Lower lobe of right lung (tissue), 2 donors: ENCODE data around the gene LTBP1. TPM values are rescaled to one million over a fixed set of nuclear protein-coding genes. Genes with fewer than 3 reads are reported as not detected.

Source experiments
- ATAC-seq, 2 donors: fragments of 200-7000 bp; cut with Tn5 transposase; one replicate each; pipeline ENCODE4 v1.9.1; 2020 to 2022; ENCODE audit warnings: mild to moderate bottlenecking in 2 of 2, moderate library complexity in 2 of 2
- DNase-seq: peaks from one replicate; pipeline ENCODE4 v3.0.0-alpha.2; 2020
- H3K27ac ChIP-seq: fragments of 200-600 bp; one replicate; pipeline ENCODE4 v1.8.0; 2022
- H3K27me3 ChIP-seq: fragments of 200-600 bp; one replicate; pipeline ENCODE4 v1.8.0; 2022; ENCODE audit warnings: low read depth
- H3K36me3 ChIP-seq: fragments of 200-600 bp; one replicate; pipeline ENCODE4 v1.8.0; 2022; ENCODE audit warnings: mild to moderate bottlenecking
- H3K4me1 ChIP-seq: fragments of 200-600 bp; one replicate; pipeline ENCODE4 v1.8.0; 2022
- H3K4me3 ChIP-seq: fragments of 200-600 bp; one replicate; pipeline ENCODE4 v1.8.0; 2022; ENCODE audit warnings: mild to moderate bottlenecking
- H3K9me3 ChIP-seq: fragments of 200-600 bp; one replicate; pipeline ENCODE4 v1.8.0; 2022
- CTCF ChIP-seq: fragments of 200-600 bp; IDR thresholded peaks from one replicate; pipeline ENCODE4 v1.8.0; 2022; ENCODE audit warnings: antibody characterized with exemption, mild to moderate bottlenecking
- intact Hi-C: fragments of 100-400 bp; cut with DNase I; formaldehyde crosslinking; loops from one replicate; pipeline ENCODE4 v1.11.0; 2022
- total RNA-seq: library from RNA; stranded (reverse); fragmentation: NEBNext Ultra II Directional; extraction: Animal tissue kit (Norgen Biotek cat#: 25700); gene quantifications from one replicate; pipeline ENCODE4 v1.2.1, GENCODE V29; 2021
- donor health status: DM: no; HTN: yes; CAD: no; lungs with severe emphysema.

Gene LTBP1
- total RNA-seq, 1 donor from 2014 or later = 34.7 TPM

- Histone ChIP-seq H3K36me3 (no peaks in the 10 kb centered on the region), H3K4me1 (no peaks in the 10 kb centered on the region), H3K27ac (no peak overlapping the region), H3K27me3 (no peaks in the 10 kb centered on the region), H3K9me3 (no peaks in the 10 kb centered on the region), H3K4me3 (no peak overlapping the region)
- TF ChIP-seq CTCF = no peak
- ATAC-seq (no peak), DNase-seq (no peak)
- intact Hi-C loops = no loop called here
Observed at GRCh38 chr2:33242845-33243244, 296.1 kb downstream of the LTBP1 start.

DNA sequence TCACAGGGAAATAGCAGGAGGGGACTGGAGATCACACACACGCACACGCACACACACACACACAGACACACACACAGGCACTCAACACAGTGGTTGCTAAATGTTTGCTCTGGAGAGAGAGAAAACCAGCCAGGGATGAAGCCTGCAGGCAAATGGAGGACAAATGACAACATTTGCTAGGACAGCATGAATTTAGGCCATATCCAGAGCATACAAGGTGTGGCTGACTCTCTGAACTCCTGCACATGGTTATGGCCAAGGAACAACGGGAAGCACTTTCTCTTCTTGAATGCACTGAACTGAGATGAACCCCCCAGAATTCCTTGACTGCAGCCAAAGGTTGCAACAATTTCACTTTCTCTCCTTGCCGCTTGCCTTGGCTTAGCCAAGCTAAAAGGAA, 299.7 kb downstream of the LTBP1 start:
- no peak overlapping the region for H3K4me3 ChIP-seq
- ATAC-seq (no peak), DNase-seq (no peak)
- no peak for TF ChIP-seq CTCF
- H3K4me1 ChIP-seq = no peaks in the 10 kb centered on the region
- no peak overlapping the region for H3K27ac ChIP-seq
- no peaks in the 10 kb centered on the region for H3K9me3 ChIP-seq
- intact Hi-C loops = no loop called here
- no peaks in the 10 kb centered on the region for H3K36me3 ChIP-seq
- no peaks in the 10 kb centered on the region for H3K27me3 ChIP-seq

DNA sequence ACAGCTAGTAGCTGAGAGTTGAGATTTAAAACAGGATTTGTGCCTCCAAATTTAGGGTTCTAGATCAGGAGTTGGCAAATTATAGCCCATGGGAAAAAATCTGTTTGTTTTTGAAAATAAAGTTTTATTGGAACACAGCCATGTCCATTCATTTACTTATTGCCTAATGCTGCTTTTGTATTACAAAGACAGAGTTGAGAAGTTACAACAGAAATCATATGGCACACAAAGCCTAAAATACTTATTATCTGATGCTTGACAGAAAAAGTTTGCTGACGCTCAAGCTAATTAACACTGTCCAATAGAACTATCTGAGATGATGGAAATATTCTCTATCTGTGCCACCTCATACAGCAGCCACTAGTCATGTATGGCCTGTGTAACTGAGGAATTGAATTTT, 300.6 kb downstream of the LTBP1 start:
- intact Hi-C loops = no loop called here
- DNase-seq (no peak), ATAC-seq (no peak)
- Histone ChIP-seq H3K27me3 (no peaks in the 10 kb centered on the region), H3K27ac (no peak overlapping the region), H3K36me3 (no peaks in the 10 kb centered on the region), H3K4me3 (no peak overlapping the region), H3K4me1 (no peaks in the 10 kb centered on the region), H3K9me3 (no peaks in the 10 kb centered on the region)
- no peak for TF ChIP-seq CTCF

- peak in 1 of 2 donors; percentile 21 for ATAC-seq
Observed at GRCh38 chr2:33250417-33251029, 303.8 kb downstream of the LTBP1 start.

GRCh38 chr2:33256162-33256755, 309.5 kb downstream of the LTBP1 start:
- no peak overlapping the region for H3K27ac ChIP-seq
- H3K4me1 ChIP-seq = no peaks in the 10 kb centered on the region
- H3K4me3 ChIP-seq = no peak overlapping the region
- ATAC-seq (no peak), DNase-seq (no peak)
- intact Hi-C loops = no loop called here
- no peaks in the 10 kb centered on the region for H3K36me3 ChIP-seq
- no peaks in the 10 kb centered on the region for H3K9me3 ChIP-seq
- TF ChIP-seq CTCF = no peak
- no peaks in the 10 kb centered on the region for H3K27me3 ChIP-seq

More at GRCh38 chr2:33250417-33251029, 303.8 kb downstream of the LTBP1 start:
- intact Hi-C loops = no loop called here
- Histone ChIP-seq H3K9me3 (no peaks in the 10 kb centered on the region), H3K27ac (no peak overlapping the region), H3K4me1 (no peaks in the 10 kb centered on the region), H3K36me3 (no peaks in the 10 kb centered on the region), H3K27me3 (no peaks in the 10 kb centered on the region), H3K4me3 (no peak overlapping the region)
- DNase-seq = no peak
- TF ChIP-seq CTCF = no peak
